ENCODE data around the gene IRX5.

The IRX5 gene

GRCh38 chr16:54930005-54930868 is at the start of gene IRX5:
Gene IRX5 (plus strand): TSS chr16:54930865. CDS start chr16:54931199, 334 bp downstream.
- no peak for DNase-seq (ENCODE audit: low read depth in 2 of 2)

GRCh38 chr16:54882556-54882955 is 48.1 kb upstream of the IRX5 start:
- no peak for DNase-seq (ENCODE audit: low read depth in 2 of 2)

GRCh38 chr16:54883358-54883757 is 47.3 kb upstream of the IRX5 start:
- DNase-seq (ENCODE audit: low read depth in 2 of 2) = no peak

GRCh38 chr16:54886078-54886477 is 44.6 kb upstream of the IRX5 start:
- no peak for DNase-seq (ENCODE audit: low read depth in 2 of 2)

GRCh38 chr16:54890381-54890780 is 40.3 kb upstream of the IRX5 start:
- no peak for DNase-seq (ENCODE audit: low read depth in 2 of 2)

GRCh38 chr16:54891346-54891745 is 39.3 kb upstream of the IRX5 start:
- no peak for DNase-seq (ENCODE audit: low read depth in 2 of 2)

- DNase-seq (ENCODE audit: low read depth in 2 of 2) = no peak
Observed at GRCh38 chr16:54892981-54893380, 37.7 kb upstream of the IRX5 start.

GRCh38 chr16:54897930-54898329 is 32.7 kb upstream of the IRX5 start:
- DNase-seq (ENCODE audit: low read depth in 2 of 2) = no peak

- no peak for DNase-seq (ENCODE audit: low read depth in 2 of 2)
Observed at GRCh38 chr16:54901606-54902005, 29.1 kb upstream of the IRX5 start.

- DNase-seq (ENCODE audit: low read depth in 2 of 2) = no peak
Observed at GRCh38 chr16:54903047-54903446, 27.6 kb upstream of the IRX5 start.

- DNase-seq (ENCODE audit: low read depth in 2 of 2) = no peak
Observed at GRCh38 chr16:54911079-54911478, 19.6 kb upstream of the IRX5 start.

GRCh38 chr16:54912720-54913119 is 17.9 kb upstream of the IRX5 start:
- DNase-seq (ENCODE audit: low read depth in 2 of 2) = no peak

- no peak for DNase-seq (ENCODE audit: low read depth in 2 of 2)
Observed at GRCh38 chr16:54921206-54921824, 9.3 kb upstream of the IRX5 start.

GRCh38 chr16:54923055-54923473 is 7.6 kb upstream of the IRX5 start:
- DNase-seq (ENCODE audit: low read depth in 2 of 2) = no peak

GRCh38 chr16:54923988-54924387 is 6.7 kb upstream of the IRX5 start:
- no peak for DNase-seq (ENCODE audit: low read depth in 2 of 2)

- no peak for DNase-seq (ENCODE audit: low read depth in 2 of 2)
Observed at GRCh38 chr16:54926166-54926838, 4.4 kb upstream of the IRX5 start.

- DNase-seq (ENCODE audit: low read depth in 2 of 2) = no peak
Observed at GRCh38 chr16:54927125-54928015, 3.3 kb upstream of the IRX5 start.

GRCh38 chr16:54928016-54928356 is 2.7 kb upstream of the IRX5 start:
- DNase-seq (ENCODE audit: low read depth in 2 of 2) = no peak

- no peak for DNase-seq (ENCODE audit: low read depth in 2 of 2)
Observed at GRCh38 chr16:54928411-54929089, 2.1 kb upstream of the IRX5 start.

- peak; percentile 95 to 96 for DNase-seq (ENCODE audit: low read depth in 2 of 2)
Observed at GRCh38 chr16:54929090-54930004, 1.3 kb upstream of the IRX5 start.
